Motor neuron (in vitro differentiated cells): ENCODE data around the gene RPS14. TPM values are rescaled to one million over a fixed set of nuclear protein-coding genes. Genes with fewer than 3 reads are reported as not detected.
"Not testable (repeated sequence)": the region's sequence is repeated elsewhere in the genome, so short reads cannot be mapped to it uniquely, and the experiment has no call there.

Source experiments
- ATAC-seq, 8 experiments: fragments of 200-7000 bp; cut with Tn5 transposase; replicated peaks in 6 of 8; 2 replicates each; pipeline ENCODE4 v1.8.0; 2021; ENCODE audit warnings: mild to moderate bottlenecking in 8 of 8, moderate library complexity in 8 of 8
- H3K27ac ChIP-seq, 2 donors: fragments of 250-450 bp; sonication (Bioruptor Pico); 2 replicates each; pipeline ENCODE4 v1.9.0; 2021; ENCODE audit warnings: antibody characterized with exemption in 2 of 2, mild to moderate bottlenecking in 2 of 2, moderate library complexity in 1 of 2
- H3K4me1 ChIP-seq, 2 donors: fragments of 250-450 bp; sonication (Bioruptor Pico); replicated peaks in 1 of 2; 2 replicates each; pipeline ENCODE4 v1.6.1; 2021; ENCODE audit warnings: antibody characterized with exemption in 2 of 2, mild to moderate bottlenecking in 2 of 2, moderate library complexity in 1 of 2
- H3K4me3 ChIP-seq, 5 donors: fragments of 250-450 bp; sonication (Bioruptor Pico); 2 replicates each; pipeline ENCODE4 v1.9.0; 2021; ENCODE audit warnings: antibody characterized with exemption in 5 of 5, mild to moderate bottlenecking in 5 of 5, moderate library complexity in 4 of 5
- WGBS, 10 experiments: fragments of 450-650 bp; shearing (Covaris generic); methylation state at CpG; one replicate each; pipeline ENCODE4 v1.0.0; 2022; 5-methylcytosine and 5-hydroxymethylcytosine counted together
- in situ Hi-C, 9 experiments: fragments of 400-800 bp; cut with MboI; loops; one replicate each; pipeline ENCODE4 v1.15.0; 2021; ENCODE audit warnings: low sequenced_read_pairs in 9 of 9, low pct_unique_long_range_greater_than_20kb in 2 of 9; ENCODE audit not compliant: unreplicated experiment in 9 of 9
- total RNA-seq, 8 experiments: library from RNA; unstranded; fragments of 300-600 nt; gene quantifications; 2 replicates each; pipeline versions ENCODE4 v1.2.3 to v1.2.4, GENCODE V29; 2022

The RPS14 gene
- total RNA-seq, 8 experiments from 2014 or later = 1,897 to 6,053 (median 4,324) TPM

DNA sequence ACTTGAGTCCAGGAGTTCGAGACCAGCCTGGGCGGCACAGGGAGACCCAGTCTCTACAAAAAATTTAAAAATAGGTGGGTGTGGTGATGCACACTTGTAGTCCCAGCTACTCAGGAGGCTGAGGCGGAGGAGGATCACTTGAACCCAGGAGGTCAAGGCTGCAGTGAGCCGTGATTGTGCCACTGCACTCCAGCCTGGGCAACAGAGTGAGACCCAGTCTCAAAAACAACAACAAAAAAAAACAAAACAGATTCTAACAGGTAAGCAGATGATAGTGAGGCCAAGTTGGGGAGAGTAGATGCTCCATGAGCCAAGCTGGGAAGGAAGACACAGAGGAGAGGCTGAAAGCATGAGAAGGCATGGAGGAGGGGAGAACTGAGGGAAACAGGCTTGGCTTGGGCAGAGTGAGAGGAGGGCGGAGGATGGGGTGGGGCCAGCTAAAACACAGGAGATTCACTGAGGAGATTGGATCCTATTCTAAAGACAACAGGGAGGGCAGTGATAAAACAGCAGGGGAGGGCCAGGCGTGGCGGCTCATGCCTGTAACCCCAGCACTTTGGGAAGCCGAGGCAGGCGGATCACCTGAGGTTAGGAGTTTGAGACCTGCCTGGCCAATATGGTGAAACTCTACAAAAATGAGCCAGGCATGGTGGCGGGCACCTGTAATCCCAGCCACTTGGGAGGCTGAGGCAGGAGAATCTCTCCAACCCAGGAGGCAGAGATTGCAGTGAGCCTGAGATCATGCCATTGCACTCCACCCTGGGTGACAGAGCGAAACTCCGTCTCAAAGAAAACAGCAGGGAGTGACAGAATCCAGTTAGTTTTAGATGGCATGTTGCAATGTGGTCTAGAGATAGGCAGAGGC lies 8.4 kb downstream of the RPS14 start:
- Histone ChIP-seq H3K27ac (no peak overlapping the region), H3K4me3 (no peak overlapping the region), H3K4me1 (no peaks in the 10 kb centered on the region)
- ATAC-seq = peak in 5 of 8 experiments; percentile 19 to 53 (median 23)
- WGBS, 10 experiments = 40 to 100% (median 90%) methylated on average over 1 to 11 of the region's 12 CpGs; no CpG with 5 or more reads in 3 of the 10 experiments
- in situ Hi-C loops = no loop called here

GRCh38 chr5:150438873-150439546 lies 10.5 kb downstream of the RPS14 start:
- no peak overlapping the region for H3K27ac ChIP-seq
- no peak overlapping the region for H3K4me3 ChIP-seq
- in situ Hi-C loops = no loop called here
- H3K4me1 ChIP-seq = no peaks in the 10 kb centered on the region
- peak in 1 of 8 experiments; percentile 33 for ATAC-seq
- WGBS, 10 experiments = 11 to 56% (median 35%) methylated on average over 1 to 4 of the region's 4 CpGs; no CpG with 5 or more reads in 4 of the 10 experiments

DNA sequence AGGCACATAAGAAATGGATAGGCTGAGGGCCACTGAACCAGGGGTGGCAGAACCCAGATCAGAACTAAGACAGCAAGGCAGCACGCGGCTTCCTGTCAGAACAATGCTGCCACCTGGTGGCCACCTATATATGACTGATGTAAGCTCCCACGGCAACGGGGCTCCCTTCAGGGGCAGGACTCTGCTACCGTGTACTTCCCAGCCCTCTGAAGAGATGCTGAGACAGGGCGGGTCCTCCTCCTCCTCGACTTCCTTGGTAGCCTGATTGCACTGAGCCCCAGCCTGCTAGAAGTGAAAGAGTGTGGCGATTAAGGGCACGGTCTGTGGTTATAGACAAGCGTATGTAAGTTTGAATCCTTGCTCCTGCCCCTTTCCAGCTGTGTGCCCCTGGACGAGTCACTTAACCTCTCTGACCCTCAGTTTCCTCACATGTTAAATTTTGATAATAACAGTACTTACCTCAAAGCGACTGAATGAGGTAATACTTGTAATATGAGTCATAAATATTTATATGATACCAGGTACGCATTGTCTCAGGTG lies 13.3 kb downstream of the RPS14 start:
- H3K27ac ChIP-seq = no peak overlapping the region
- ATAC-seq = peak; percentile 83 to 94 (median 92)
- in situ Hi-C loops = no loop called here
- no peaks in the 10 kb centered on the region for H3K4me1 ChIP-seq
- WGBS, 10 experiments = 0 to 43% (median 13%) methylated on average over 1 to 10 of the region's 13 CpGs; no CpG with 5 or more reads in 2 of the 10 experiments
- H3K4me3 ChIP-seq = no peak overlapping the region

GRCh38 chr5:150434464-150434863 lies 15.1 kb downstream of the RPS14 start:
- peak in 7 of 8 experiments; percentile 18 to 53 (median 34) for ATAC-seq
- Histone ChIP-seq H3K4me1 (no peaks in the 10 kb centered on the region), H3K4me3 (no peak overlapping the region), H3K27ac (no peak overlapping the region)
- 0 to 71% (median 35%) methylated on average over 2 to 6 of the region's 6 CpGs; no CpG with 5 or more reads in 4 of the 10 experiments for WGBS, 10 experiments
- in situ Hi-C loops = no loop called here

- no peak overlapping the region for H3K4me3 ChIP-seq
- in situ Hi-C loops = no loop called here
- no peak for ATAC-seq
- WGBS, 10 experiments = 25 to 60% (median 53%) methylated on average over 1 to 3 of the region's 4 CpGs; no CpG with 5 or more reads in 1 of the 10 experiments
- H3K4me1 ChIP-seq = no peaks in the 10 kb centered on the region
- H3K27ac ChIP-seq = no peak overlapping the region
These were observed 18.0 kb downstream of the RPS14 start for GRCh38 chr5:150431574-150431973.

DNA sequence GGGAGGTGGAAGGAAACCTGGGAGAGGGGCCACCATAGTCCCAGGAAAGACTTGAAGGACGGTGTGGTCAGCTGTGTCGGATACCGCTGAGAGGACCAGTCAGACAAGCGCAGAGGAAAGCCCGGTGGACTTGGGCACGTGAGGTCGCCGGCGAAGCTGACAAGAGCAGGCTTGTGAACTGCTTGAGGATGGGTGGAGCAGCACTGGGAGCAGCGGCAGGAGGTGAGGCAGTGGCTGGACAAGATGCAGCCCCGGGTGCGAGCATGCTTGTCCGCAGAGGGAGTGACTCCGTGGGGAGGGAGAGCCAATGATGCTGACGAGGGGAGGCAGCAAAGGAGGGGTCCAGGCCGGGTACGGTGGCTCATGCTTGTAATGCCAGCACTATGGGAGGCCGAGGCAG lies 18.5 kb downstream of the RPS14 start:
- 72 to 100% (median 82%) methylated on average over 3 to 9 of the region's 18 CpGs; no CpG with 5 or more reads in 4 of the 10 experiments for WGBS, 10 experiments
- no peak for ATAC-seq
- H3K4me3 ChIP-seq = no peak overlapping the region
- no peak overlapping the region for H3K27ac ChIP-seq
- no peaks in the 10 kb centered on the region for H3K4me1 ChIP-seq
- in situ Hi-C loops = no loop called here

- WGBS, 10 experiments = 20 to 100% (median 74%) methylated on average over 1 to 3 of the region's 5 CpGs; no CpG with 5 or more reads in 5 of the 10 experiments
- Histone ChIP-seq H3K27ac (no peak overlapping the region), H3K4me3 (no peak overlapping the region), H3K4me1 (no peaks in the 10 kb centered on the region)
- ATAC-seq = no peak
- in situ Hi-C loops = no loop called here
These were observed 20.1 kb downstream of the RPS14 start for GRCh38 chr5:150429410-150429873.

DNA sequence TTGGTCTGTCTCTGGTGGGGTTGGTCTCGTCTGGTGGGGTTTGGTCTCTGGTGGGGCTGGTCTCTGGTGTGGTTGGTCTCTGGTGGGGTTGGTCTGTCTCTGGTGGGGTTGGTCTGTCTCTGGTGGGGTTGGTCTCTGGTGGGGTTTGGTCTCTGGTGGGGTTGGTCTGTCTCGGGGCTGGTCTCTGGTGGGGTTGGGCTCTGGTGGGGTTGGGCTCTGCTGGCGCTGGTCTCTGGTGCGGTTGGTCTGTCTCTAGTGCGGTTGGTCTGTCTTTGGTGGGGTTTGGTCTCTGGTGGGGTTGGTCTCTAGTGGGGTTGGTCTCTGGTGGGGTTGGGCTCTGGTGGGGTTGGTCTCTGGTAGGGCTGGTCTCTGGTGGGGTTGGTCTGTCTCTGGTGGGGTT lies 20.6 kb downstream of the RPS14 start:
- Histone ChIP-seq H3K27ac (no peak overlapping the region), H3K4me3 (no peak overlapping the region), H3K4me1 (no peaks in the 10 kb centered on the region)
- in situ Hi-C loops = no loop called here
- WGBS, 10 experiments = no CpG with 5 or more reads among the region's 5 CpGs
- ATAC-seq = no peak

DNA sequence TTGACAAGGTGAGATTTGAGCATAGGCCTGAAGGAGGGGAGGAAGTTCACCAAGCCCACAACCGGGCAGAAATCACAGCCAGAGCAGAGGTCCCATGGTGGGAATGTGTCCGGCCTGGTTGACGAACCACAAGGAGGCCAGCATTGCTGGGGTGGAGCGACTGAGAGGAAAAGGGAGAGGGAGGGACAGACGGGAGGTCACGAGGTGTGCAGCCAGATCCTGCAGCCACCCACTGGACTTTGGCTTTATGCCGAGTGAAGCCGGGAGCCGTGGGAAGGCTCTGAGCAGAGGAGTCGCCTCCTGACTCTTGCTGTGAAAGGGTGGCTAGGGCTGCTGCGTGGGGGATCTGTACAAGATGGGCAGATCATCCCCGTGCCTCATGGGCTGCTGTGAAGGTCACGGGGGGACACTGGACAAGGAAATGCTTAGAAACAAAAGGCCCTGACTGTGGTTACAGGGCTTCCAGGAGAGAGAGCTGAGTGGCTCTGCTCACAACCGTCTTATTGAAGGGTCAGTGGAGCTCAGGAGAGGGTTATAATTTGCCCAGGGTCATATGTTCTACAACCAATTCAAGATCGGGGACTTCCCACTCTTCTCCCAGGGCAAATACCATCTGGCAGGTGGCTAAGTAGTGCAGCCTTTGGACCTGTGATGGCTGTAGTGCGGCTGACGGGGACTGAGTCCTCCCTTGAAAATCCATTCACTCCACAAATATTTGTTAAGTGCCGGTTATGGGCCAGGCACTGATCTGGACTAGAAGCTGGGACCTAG lies 21.2 kb downstream of the RPS14 start:
- Histone ChIP-seq H3K4me3 (no peak overlapping the region), H3K27ac (no peak overlapping the region), H3K4me1 (no peaks in the 10 kb centered on the region)
- in situ Hi-C loops = no loop called here
- ATAC-seq = peak in 6 of 8 experiments; percentile 32 to 96 (median 61)
- WGBS, 10 experiments = 30 to 93% (median 67%) methylated on average over 1 to 12 of the region's 18 CpGs

- in situ Hi-C loops, ATAC-seq, H3K4me3 ChIP-seq, H3K27ac ChIP-seq, H3K4me1 ChIP-seq: not testable (repeated sequence)
- WGBS, 10 experiments = 80 to 100% (median 97%) methylated on average over 1 to 7 of the region's 9 CpGs; no CpG with 5 or more reads in 4 of the 10 experiments
These were observed 23.4 kb downstream of the RPS14 start for GRCh38 chr5:150426165-150426564.

DNA sequence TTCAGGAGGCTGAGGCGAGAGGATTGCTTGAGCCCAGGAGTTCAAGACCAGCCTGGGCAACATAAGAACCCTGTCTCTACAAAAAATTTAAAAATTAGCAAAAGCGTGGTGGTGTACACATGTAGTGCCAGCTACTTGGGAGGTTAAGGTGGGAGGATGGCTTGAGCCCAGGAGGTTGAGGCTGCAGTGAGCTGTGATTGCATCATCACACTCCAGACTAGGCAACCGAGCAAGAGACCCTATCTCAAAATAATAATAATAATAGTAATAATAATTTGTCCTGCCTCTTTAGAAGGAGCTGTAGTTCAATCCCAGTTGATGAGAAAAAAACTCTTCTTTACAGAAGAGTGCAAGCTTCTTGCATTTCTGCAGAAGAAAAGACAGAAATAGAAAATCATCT lies 26.8 kb downstream of the RPS14 start:
- no peaks in the 10 kb centered on the region for H3K4me1 ChIP-seq
- ATAC-seq = no peak
- WGBS, 10 experiments = 0 to 100% (median 36%) methylated on average over 1 to 3 of the region's 3 CpGs; no CpG with 5 or more reads in 3 of the 10 experiments
- H3K27ac ChIP-seq = no peak overlapping the region
- in situ Hi-C loops = no loop called here
- no peak overlapping the region for H3K4me3 ChIP-seq

DNA sequence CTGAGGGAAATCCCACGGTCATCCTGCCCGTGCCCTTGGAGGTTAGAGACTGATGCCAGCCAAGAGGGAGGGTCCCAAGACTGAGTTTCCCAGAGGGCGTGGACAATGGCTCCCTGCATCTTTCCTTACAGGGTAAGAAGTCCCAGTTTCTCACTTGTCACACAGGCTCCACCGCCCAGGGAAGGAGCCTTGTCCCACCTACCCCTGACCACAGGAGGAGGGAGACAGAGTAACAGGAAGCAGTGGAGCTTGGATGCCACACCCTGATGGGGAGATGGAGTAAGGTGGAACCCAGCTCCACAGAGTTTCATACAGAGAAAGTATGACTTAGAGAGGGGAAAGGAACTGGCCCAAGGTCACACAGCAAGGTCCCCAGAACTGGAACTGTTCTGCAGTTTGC lies 27.5 kb downstream of the RPS14 start:
- no peak overlapping the region for H3K4me3 ChIP-seq
- in situ Hi-C loops = no loop called here
- no peak overlapping the region for H3K27ac ChIP-seq
- no peak for ATAC-seq
- 64 to 83% (median 70%) methylated on average over 1 to 4 of the region's 4 CpGs; no CpG with 5 or more reads in 7 of the 10 experiments for WGBS, 10 experiments
- H3K4me1 ChIP-seq = no peaks in the 10 kb centered on the region
